Loucy (cell line): ENCODE data around the gene ASTL.

ENCODE experiments used
- H2AFZ ChIP-seq: fragments of 200-600 bp; sonication (generic); 2 replicates; pipeline ENCODE4 v1.6.0; 2016; ENCODE audit warnings: antibody characterized with exemption, mild to moderate bottlenecking, low read length, moderate library complexity
- H3F3A ChIP-seq: fragments of 200-600 bp; 2 replicates; pipeline ENCODE4 v1.6.0; 2016; ENCODE audit warnings: antibody characterized with exemption, low read depth, mild to moderate bottlenecking
- H3K27me3 ChIP-seq: fragments of 200-600 bp; sonication (generic); 2 replicates; pipeline ENCODE4 v1.6.1; 2014; ENCODE audit warnings: low read length, mild to moderate bottlenecking; ENCODE audit not compliant: insufficient read depth, poor library complexity, severe bottlenecking
- H3K36me3 ChIP-seq: fragments of 200-600 bp; sonication (generic); 2 replicates; pipeline ENCODE4 v1.6.1; 2016; ENCODE audit warnings: low read length; ENCODE audit not compliant: insufficient read depth
- H3K4me1 ChIP-seq: fragments of 200-600 bp; sonication (generic); 2 replicates; pipeline ENCODE4 v1.5.1; 2014; ENCODE audit warnings: low read length, mild to moderate bottlenecking; ENCODE audit not compliant: insufficient read depth, poor library complexity, severe bottlenecking
- H3K4me2 ChIP-seq: fragments of 200-600 bp; sonication (generic); 2 replicates; pipeline ENCODE4 v1.6.0; 2014; ENCODE audit warnings: antibody characterized with exemption, low read length, low read depth, mild to moderate bottlenecking; ENCODE audit not compliant: poor library complexity, severe bottlenecking
- H3K4me3 ChIP-seq: fragments of 200-600 bp; sonication (generic); 2 replicates; pipeline ENCODE4 v1.5.1; 2014; ENCODE audit warnings: low read length, mild to moderate bottlenecking, mixed read lengths; ENCODE audit not compliant: poor library complexity, severe bottlenecking
- H3K79me2 ChIP-seq: fragments of 200-600 bp; sonication (generic); 2 replicates; pipeline ENCODE4 v1.6.1; 2014; ENCODE audit warnings: low read length; ENCODE audit not compliant: insufficient read depth
- H3K9ac ChIP-seq: fragments of 200-600 bp; sonication (generic); 2 replicates; pipeline ENCODE4 v1.6.0; 2014; ENCODE audit warnings: mild to moderate bottlenecking, low read depth, low read length, moderate library complexity; ENCODE audit not compliant: poor library complexity, severe bottlenecking
- H3K9me2 ChIP-seq: fragments of 200-600 bp; sonication (generic); replicated peaks from 2 replicates; pipeline ENCODE4 v1.6.1; 2016; ENCODE audit warnings: low read depth, low read length, mixed read lengths
- H3K9me3 ChIP-seq: fragments of 200-600 bp; sonication (generic); 2 replicates; pipeline ENCODE4 v1.6.1; 2014; ENCODE audit warnings: mild to moderate bottlenecking, antibody characterized with exemption, low read length, low read depth; ENCODE audit not compliant: insufficient read depth
- H4K20me1 ChIP-seq: fragments of 200-600 bp; sonication (generic); 2 replicates; pipeline ENCODE4 v1.6.0; 2014; ENCODE audit warnings: antibody characterized with exemption, low read length, mild to moderate bottlenecking; ENCODE audit not compliant: insufficient read depth, poor library complexity, severe bottlenecking
- CTCF ChIP-seq: fragments of 200-600 bp; sonication (generic); conservative IDR thresholded peaks from 2 replicates; pipeline ENCODE4 v1.5.1; 2014; ENCODE audit warnings: mild to moderate bottlenecking, antibody characterized with exemption, low read length
- EZH2phosphoT487 ChIP-seq: fragments of 200-600 bp; IDR thresholded peaks from 2 replicates; pipeline ENCODE4 v1.6.1; 2018; ENCODE audit warnings: antibody characterized with exemption, mild to moderate bottlenecking, moderate library complexity, borderline replicate concordance

The ASTL gene

GRCh38 chr2:96107708-96108065 lies 30.6 kb downstream of the ASTL start:
- H3F3A ChIP-seq = no peaks in the 10 kb centered on the region
- H2AFZ ChIP-seq = no peak overlapping the region
- TF ChIP-seq EZH2phosphoT487 = no peak
- TF ChIP-seq CTCF = no peak
- H3K4me3 ChIP-seq = no peak overlapping the region
- no peaks in the 10 kb centered on the region for H3K36me3 ChIP-seq
- no peaks in the 10 kb centered on the region for H3K9me2 ChIP-seq
- no peaks in the 10 kb centered on the region for H3K9me3 ChIP-seq
- no peaks in the 10 kb centered on the region for H3K27me3 ChIP-seq
- no peak overlapping the region for H3K4me2 ChIP-seq
- H4K20me1 ChIP-seq = no peaks in the 10 kb centered on the region
- H3K9ac ChIP-seq = no peak overlapping the region
- H3K79me2 ChIP-seq = no peaks in the 10 kb centered on the region
- H3K4me1 ChIP-seq = peaks cover 6% of the 10 kb centered on the region

GRCh38 chr2:96106991-96107707 lies 31.2 kb downstream of the ASTL start:
- Histone ChIP-seq H3F3A (no peaks in the 10 kb centered on the region), H3K4me2 (no peak overlapping the region), H3K36me3 (no peaks in the 10 kb centered on the region), H3K79me2 (no peaks in the 10 kb centered on the region), H3K9me2 (no peaks in the 10 kb centered on the region), H3K9ac (no peak overlapping the region), H3K9me3 (no peaks in the 10 kb centered on the region), H3K4me3 (no peak overlapping the region), H2AFZ (no peak overlapping the region), H4K20me1 (no peaks in the 10 kb centered on the region), H3K4me1 (peaks cover 6% of the 10 kb centered on the region), H3K27me3 (no peaks in the 10 kb centered on the region)
- TF ChIP-seq EZH2phosphoT487 (no peak), CTCF (no peak)

DNA sequence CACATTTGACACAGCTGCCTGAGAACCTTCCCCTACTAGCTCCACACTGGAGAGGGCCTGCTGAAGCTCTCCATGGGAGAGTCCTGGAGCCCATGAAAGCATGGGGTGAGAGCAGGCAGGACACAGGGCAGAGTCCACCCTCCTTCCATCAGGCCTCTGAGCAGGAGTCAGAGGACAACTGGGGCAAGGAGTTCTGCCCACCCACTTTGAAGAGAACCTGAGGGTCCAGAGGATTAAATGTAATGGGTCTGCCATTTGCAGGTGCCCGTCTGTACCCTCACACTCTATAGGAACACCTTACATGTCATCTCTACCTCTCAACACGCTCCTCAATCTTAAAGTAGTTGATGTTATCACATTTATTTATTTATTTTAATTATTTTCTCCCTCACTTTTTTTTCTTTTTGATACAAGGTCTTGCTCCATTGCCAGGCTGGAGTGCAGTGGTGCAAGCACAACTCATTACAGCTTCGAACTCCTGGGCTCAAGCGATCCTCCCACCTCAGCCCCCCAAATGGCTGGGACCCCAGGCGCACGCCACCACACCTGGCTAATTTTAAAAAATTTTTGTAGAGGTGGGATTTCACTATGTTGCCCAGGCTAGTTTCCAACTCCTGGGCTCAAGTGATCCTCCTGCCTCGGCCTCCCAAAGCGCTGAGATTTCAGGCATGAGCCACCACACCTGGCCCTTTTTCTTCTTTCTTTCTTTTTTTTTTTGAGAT lies 32.1 kb downstream of the ASTL start:
- Histone ChIP-seq H3K4me3 (no peak overlapping the region), H3K9ac (no peak overlapping the region), H4K20me1 (no peaks in the 10 kb centered on the region), H3K4me2 (no peak overlapping the region), H3K36me3 (no peaks in the 10 kb centered on the region), H3K9me2 (no peaks in the 10 kb centered on the region), H3K27me3 (no peaks in the 10 kb centered on the region), H2AFZ (no peak overlapping the region), H3K4me1 (peaks cover 6% of the 10 kb centered on the region), H3K9me3 (no peaks in the 10 kb centered on the region), H3K79me2 (no peaks in the 10 kb centered on the region), H3F3A (no peaks in the 10 kb centered on the region)
- TF ChIP-seq CTCF (no peak), EZH2phosphoT487 (no peak)
